ENCODE data around the gene CCL1. TPM values are rescaled to one million over a fixed set of nuclear protein-coding genes. Genes with fewer than 3 reads are reported as not detected.

CCL1 gene, protein sequence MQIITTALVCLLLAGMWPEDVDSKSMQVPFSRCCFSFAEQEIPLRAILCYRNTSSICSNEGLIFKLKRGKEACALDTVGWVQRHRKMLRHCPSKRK
- total RNA-seq = not detected

GRCh38 chr17:34363183-34363661 is at the start of gene CCL1:
Gene CCL1, minus strand, starts transcription at chr17:34363233. Its CDS starts 72 bp downstream, at chr17:34363161.
- ATAC-seq = no peak

DNA sequence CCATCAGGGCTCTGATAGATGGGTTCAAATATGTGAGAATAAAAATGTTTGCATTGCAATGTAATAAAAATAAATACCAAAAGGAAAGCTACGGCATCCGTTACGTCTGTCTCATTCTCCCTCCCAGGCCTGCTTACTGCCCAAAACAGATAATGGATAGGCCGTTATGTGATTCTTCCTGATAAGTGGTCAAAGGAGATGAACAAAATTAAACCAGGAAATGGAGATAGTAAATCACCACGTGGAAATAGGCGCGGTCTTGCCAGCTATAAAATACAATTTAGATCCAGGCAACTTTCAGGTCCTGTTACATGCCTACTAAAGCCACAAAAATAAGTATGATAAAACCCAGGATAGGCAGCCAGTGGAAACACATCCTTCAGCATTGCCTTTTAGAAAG is 49.5 kb upstream of the CCL1 start:
- no peak for ATAC-seq

DNA sequence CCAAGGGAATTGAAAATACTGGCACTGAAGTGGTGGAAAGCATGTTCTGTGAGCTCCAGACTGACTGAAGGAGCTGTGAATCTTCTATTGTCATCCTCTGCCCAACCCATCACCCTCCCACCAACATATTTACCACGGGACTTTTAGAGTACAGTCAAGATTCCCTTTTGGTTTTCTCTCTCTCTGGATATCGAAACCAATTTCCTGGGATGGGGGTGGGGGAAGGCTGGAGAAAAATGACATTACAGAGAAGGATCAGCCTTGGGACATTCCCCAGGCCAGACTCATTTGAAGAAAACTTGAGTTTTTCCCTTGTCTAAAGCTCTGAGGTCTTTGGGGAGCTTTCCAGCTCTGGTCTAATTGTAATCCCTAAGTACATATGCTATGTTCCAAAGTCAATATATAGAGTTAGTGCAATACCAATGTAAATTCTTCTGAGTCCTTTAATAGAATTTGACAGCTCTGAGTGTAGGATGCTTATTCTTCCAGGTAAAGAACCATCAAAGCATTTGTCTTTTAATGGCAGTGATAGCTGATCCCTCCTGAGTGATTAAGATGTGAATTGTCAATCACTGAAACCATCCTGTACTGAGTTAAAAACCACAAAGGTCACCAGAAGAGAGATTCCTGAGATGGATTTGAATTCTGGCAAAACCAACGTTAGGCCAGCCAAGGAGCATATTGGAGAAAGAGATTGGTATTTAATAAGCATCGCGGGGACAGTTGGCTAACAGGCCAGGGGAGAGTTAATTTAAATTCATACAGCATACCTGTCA is 48.8 kb upstream of the CCL1 start:
- ATAC-seq = no peak

- no peak for ATAC-seq
These were observed 46.3 kb upstream of the CCL1 start for GRCh38 chr17:34409352-34409751.

DNA sequence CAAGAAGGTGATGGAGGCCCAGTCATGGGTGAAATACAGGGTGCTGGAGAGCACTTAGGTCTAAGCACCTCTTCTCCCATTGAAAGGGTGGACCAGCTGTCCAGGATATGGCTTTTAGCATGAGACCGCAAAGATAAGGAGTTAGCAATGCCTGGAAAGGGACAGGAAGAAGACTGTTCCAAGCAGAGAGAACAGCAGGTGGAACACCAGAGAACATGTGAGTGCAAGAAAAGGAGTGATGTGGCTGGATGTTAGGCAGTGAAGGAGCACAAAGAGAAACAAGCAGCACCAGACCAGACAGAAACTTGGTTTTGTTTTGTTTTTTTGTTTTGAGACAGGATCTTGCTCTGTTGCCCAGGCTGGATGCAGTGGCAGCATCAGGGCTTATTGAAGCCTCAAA is 45.4 kb upstream of the CCL1 start:
- no peak for ATAC-seq

DNA sequence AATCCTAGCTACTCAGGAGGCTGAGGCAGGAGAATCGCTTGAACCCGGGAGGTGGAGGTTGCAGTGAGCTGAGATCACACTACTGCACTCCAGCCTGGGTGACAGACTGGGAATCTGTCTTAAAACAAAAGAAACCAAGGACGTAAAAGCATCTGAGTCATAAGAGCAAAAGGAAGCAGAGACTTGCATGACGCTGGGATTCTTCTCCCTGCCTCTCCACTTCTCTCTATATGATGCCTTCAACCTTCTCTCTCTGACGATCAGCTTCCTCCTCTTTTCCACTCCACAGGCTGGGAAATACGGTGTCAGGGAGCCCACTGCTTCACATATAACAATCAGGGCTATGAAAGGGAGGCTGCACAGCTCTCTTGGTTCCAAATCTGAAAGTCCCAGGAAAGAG is 43.2 kb upstream of the CCL1 start:
- no peak for ATAC-seq

GRCh38 chr17:34403006-34403405 is 40.0 kb upstream of the CCL1 start:
- ATAC-seq = no peak

- ATAC-seq = no peak
These were observed 38.1 kb upstream of the CCL1 start for GRCh38 chr17:34401165-34401564.

DNA sequence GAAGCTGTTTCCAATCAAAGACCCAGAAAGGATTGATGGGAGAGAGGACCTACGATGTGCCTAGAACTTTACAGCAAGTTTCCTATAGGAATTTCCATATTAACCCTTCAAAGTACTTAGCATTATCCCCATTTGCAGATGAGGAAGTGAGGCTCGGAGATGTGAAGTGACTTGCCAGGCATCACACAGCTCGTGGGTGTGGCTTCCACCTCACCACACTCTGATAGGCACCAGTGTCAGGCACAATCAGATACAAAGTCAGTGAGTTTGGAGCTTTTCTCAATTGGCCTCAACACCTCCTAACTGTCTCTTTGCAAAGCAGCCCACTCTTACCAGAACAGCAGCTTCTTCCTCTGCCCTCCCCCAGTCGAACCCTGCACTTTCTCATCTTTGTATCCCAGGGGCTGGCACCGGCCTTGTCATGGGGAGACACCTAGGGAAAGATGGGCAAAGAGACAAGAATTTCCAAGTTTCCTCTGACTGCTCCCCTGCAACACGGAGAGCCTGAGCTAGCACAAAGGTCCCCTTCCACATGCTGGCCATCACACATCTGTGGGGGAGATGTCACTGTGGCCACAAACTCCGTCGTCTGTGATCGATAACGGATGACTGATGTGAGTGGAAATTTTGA is 37.4 kb upstream of the CCL1 start:
- no peak for ATAC-seq

GRCh38 chr17:34399725-34400124 is 36.7 kb upstream of the CCL1 start:
- no peak for ATAC-seq

DNA sequence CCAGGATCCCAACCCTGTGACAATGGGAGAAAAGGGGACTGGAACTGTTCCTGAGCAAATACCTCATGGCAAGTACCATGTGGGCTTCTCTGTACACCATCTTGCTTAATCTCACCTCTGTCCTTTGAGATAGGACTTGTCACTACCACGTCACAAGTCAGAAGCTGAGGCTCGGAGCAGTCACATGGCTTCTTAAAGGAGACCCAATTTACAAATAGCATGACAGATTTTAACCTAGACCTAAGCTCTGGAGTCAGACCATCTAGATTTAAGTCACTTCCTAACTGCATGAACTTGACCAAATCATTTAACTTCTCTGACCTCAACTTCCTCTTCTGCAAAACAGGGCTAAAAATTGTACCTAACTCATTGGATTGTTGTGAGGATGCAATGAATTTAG is 36.0 kb upstream of the CCL1 start:
- no peak for ATAC-seq

- ATAC-seq = no peak
These were observed 34.2 kb upstream of the CCL1 start for GRCh38 chr17:34397265-34397664.

GRCh38 chr17:34393401-34393800 is 30.4 kb upstream of the CCL1 start:
- no peak for ATAC-seq

DNA sequence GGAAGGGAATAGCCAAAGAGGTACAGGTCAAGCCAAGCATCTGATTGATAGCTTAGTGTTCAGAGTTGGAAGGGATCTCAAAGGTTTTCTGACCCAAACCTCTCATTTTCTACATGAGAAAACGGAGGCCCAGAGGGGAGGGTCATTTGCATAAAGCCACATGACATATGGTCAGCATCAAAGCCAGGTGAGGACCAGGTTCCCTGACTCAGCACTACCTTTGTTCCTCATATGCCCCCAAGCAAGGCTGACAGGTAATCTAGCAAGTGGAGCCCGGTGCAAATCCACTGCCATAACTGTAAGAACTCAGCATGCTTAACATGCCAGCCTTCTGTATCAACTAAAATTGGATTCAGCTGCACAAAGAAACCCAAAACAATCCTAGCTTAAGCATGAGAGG is 28.2 kb upstream of the CCL1 start:
- no peak for ATAC-seq

- no peak for ATAC-seq
These were observed 27.6 kb upstream of the CCL1 start for GRCh38 chr17:34390649-34391048.

DNA sequence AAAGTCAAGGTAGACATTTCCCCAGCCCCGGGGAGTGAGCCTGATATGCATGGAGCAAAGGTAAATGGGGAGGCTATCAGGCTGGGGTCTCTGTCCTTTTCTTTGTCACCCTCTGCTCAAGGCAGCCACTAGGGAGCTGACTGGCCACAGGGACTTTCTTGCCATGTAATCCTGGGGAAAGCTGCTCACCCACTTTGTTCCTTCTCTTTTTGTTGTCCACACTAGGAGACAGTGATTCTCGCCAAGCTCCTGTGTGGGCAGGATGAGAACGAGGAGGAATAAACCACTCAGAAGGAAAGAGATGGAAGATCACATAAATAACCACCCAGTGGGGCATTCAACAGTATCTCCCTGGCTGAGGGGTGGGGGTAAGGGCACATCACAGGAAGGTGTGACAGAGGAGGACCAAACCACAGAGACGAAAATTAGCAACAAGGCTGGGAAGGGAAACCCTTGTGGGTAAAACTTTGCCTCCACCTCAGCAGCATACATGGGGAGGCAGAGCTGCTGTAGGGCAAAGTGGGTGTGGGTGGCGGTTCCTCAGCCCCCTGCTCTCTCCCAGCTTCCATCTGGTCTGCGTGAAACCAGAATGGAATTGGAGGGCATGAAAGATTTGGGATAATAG is 26.2 kb upstream of the CCL1 start:
- ATAC-seq = no peak

DNA sequence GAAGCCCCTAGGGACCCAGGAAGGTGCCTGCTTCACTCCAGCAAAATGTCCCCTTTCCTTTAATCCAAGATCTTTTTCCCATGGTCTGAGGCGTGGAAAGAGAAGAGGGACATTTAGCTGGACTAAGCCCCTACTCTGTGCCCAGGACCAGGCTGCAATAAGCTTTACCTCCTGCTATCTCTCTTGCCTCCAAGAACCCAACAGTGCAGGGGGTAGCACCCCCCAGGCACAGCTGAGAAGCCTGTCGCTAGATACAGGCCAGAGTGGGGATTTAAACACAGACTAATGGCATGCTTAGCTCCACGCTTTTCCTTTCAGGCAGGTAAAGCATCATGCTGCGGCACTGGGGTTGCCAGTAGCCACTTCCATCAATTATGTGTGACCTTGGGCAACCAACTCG is 24.5 kb upstream of the CCL1 start:
- no peak for ATAC-seq

DNA sequence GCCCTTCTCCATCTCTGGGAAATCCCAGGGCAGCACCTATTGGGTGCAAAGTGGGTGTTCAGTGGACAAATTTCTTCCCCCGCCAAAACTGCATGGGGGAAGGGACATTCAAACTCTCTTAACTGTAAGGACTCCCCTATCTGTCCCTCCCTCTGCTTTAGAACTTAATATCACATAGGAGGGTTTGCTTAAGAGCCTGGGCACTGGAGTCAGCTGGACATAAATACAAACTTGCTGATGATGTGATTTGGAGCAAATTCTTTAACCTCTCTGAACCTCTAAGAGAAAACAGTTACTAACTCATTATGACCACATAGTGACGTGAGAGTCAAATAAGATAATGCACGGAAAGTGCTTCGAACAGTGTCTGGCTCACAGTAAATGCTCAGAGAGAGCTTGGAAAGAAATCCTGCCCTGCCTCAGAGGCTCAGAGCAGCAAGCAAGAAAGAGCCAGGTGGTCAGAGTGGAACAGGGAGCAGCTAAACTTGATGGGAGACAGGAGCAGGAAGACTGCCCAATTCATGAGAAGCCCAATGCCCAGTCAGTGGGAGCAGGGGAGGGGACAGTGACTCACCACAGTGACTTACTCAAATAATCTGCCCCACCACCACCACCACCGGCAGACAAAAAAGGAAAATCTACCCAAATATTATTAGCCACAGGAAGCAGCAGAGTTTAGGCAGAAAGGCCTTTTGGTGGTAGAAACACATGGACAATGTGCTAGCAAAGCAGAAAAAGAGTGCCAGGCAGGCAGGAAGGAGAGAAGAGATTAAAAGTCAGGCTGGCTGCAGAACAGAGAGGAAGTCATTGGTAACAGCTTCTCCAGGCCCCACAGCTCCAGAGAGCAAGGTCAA is 23.9 kb upstream of the CCL1 start:
- no peak for ATAC-seq

GRCh38 chr17:34386343-34386696 is 23.3 kb upstream of the CCL1 start:
- ATAC-seq = no peak

DNA sequence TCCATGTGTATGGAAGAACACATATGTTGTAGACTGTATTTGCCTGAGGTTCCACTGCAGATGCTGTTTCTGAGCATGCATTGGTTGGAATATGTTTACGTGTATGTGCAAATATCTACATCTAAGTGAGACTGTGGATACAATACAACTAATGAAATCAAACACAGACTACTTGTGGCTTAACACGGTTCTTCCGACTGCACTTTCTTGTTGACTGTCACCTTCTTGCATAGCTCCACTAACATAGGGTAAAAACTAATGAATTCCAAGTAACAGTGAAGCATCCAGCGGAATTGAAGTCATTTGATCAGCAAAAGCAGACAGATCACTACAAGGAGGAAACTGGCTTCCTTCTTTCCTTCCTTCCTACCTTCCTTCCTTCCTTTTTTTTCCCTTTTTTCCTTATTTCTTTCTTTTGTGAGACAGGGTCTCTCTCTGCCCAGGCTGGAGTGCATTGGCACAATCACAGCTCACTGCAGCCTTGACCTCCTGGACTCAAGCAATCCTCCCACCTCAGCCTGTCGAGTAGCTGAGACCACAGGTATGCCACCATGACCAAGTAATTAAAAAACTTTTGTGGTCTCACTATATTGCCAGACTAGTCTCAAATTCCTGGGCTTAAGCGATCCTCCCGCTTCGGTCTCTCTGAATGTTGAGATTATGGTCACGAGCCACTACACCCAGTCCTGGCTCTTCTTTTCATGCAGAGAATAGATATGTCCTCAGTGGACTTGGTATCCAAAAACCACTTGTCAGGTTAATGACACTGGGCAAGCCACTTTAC is 22.0 kb upstream of the CCL1 start:
- no peak for ATAC-seq

DNA sequence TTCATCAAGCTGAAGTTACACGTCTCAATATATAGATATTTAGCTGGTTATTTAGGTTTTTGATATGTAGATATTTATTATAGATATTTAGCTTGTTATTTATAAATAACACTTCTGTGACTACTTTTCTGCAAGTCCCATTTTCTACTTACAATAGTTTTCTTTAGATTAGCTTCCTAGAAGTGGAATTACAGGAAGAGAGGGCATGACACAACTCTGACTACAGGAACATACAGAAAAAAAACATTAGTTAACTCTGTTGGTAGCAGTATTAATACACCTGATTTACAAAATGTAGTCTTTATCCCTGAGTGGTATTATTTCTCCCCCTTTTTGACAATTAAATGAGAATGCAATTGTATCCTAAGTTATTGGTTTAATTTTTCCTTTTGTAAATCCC is 21.2 kb upstream of the CCL1 start:
- no peak for ATAC-seq

GRCh38 chr17:34383216-34383615 is 20.2 kb upstream of the CCL1 start:
- no peak for ATAC-seq
